NK-92 (cell line): Measurements from ENCODE around the gene ZNF14.
"Not testable (repeated sequence)": the region's sequence is repeated elsewhere in the genome, so short reads cannot be mapped to it uniquely, and the experiment has no call there.

Source experiments
- DNase-seq: peaks from one replicate; lab custom pipeline; 2025; ENCODE audit not compliant: unreplicated experiment; lab: John Stamatoyannopoulos, UW

The ZNF14 gene

GRCh38 chr19:19689023-19689422 lies 43.9 kb downstream of the ZNF14 start:
- not testable (repeated sequence) for DNase-seq

DNA sequence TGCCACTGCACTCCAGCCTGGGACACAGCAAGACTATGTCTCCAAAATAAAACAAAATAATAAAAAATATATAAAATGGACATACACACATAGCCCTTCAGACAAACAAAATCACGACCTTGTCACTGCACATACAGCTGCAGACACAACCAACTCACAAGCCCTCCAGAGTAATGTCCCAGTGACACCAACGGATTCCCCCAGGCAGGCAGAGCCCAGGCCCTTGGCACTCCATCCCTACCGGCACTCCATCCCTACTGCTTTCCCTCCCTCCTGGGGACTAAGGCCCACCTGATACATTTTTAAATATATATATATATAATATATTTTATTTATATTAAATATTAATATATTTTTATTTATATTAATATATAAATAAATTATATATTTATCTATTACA lies 45.8 kb downstream of the ZNF14 start:
- DNase-seq = no peak

DNA sequence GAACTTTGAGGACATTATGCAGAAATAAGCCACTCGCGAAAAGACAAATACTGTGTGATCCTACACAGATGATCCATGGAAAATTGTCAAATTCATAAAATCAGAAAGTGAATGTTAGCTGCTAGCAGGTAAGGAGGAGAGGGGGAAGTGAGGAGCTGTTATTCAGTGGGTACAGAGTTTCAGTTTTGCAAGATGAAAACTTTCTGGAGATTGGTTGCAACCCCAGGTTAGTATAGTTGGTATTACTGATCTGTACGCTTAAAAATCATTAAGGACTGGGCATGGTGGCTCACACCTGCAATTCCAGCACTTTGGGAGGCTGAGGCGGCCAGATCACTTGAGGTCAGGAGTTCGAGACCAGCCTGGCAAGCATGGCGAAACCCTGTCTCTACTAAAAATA lies 46.3 kb downstream of the ZNF14 start:
- no peak for DNase-seq

- not testable (repeated sequence) for DNase-seq
Observed at GRCh38 chr19:19686119-19686518, 46.8 kb downstream of the ZNF14 start.

DNA sequence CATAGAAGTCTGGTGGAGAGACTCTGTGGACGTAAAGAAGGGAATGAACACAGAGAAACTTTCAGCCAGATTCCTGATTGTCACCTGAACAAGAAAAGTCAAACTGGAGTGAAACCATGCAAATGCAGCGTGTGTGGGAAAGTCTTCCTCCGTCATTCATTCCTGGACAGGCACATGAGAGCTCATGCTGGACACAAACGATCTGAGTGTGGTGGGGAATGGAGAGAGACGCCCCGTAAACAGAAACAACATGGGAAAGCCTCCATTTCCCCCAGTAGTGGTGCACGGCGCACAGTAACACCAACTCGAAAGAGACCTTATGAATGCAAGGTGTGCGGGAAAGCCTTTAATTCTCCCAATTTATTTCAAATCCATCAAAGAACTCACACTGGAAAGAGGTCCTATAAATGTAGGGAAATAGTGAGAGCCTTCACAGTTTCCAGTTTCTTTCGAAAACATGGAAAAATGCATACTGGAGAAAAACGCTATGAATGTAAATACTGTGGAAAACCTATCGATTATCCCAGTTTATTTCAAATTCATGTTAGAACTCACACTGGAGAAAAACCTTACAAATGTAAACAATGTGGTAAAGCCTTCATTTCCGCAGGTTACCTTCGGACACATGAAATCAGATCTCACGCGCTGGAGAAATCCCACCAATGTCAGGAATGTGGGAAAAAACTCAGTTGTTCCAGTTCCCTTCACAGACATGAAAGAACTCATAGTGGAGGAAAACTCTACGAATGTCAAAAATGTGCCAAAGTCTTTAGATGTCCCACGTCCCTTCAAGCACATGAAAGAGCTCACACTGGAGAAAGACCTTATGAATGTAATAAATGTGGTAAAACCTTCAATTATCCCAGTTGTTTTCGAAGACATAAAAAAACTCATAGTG lies 53.5 kb downstream of the ZNF14 start:
- no peak for DNase-seq

DNA sequence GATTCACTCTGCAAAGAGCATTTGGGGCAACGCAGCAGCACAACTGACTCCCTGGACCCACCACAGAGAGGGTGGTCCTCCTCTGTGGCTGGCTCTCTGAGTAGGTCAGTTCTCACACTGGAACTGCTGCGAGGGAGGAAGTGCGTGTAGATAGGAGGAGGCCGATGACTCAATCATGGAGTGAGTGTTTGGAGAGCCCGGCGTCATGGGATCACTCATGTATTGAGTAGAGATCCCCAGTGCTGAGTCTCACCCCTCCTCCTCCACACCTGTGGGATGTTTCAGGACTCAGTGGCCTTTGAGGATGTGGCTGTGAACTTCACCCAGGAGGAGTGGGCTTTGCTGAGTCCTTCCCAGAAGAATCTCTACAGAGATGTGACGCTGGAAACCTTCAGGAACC lies 55.3 kb downstream of the ZNF14 start:
- DNase-seq = no peak

GRCh38 chr19:19674315-19674714 lies 58.6 kb downstream of the ZNF14 start:
- DNase-seq = no peak

GRCh38 chr19:19672816-19673215 lies 60.1 kb downstream of the ZNF14 start:
- no peak for DNase-seq

- DNase-seq = no peak
Observed at GRCh38 chr19:19670070-19670551, 62.8 kb downstream of the ZNF14 start.

DNA sequence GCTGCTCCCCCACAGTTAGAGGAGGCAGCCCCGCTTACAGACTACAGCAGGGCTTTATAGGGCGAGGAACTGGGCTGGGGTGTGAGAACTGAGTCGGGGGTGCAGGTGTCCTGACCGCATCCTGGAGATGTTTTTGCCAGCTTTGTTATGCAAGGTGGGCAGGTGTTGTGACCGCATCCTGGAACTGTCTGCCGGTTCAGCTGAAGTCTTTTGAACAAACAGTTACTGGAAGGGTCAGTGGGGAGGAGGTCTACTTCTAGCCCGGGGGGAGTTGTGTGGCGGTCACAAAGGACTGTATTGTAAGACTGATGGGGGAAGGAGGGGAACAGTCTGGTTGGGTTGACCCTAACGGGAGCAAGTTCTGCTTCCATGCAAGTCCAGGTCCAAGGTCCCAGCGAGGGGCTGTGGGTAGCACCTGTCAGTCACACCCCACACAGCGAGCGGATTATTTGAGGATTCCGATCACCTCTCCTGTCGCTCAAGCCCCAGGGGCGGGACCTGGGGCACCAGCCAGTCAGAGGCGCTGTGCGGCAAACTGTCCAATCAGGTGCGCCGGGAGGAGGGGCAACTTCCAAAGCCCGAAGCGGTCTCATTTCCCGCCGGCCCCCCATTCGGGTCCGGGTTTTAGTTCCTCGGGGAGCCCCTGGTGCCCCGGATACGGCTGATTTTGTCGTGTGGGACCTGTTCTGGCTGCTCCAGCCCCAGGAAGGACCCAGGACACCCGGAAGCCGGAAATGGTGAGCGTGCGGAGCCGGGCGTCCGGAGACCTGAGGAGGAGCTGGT lies 64.5 kb downstream of the ZNF14 start, which contains the start of gene ZNF101:
TSS of gene ZNF101 (plus strand) at position 610 of the 783 bp plus-strand sequence. CDS start at position 735, 125 bp downstream.
- peak; percentile 72 for DNase-seq

- not testable (repeated sequence) for DNase-seq
Observed at GRCh38 chr19:19665420-19665948, 67.4 kb downstream of the ZNF14 start.

- peak; percentile 60 for DNase-seq
Observed at GRCh38 chr19:19663256-19664120, 69.4 kb downstream of the ZNF14 start, which contains the start of gene ATP13A1. Gene ATP13A1, minus strand, starts transcription at chr19:19663676. Its CDS starts 10 bp downstream, at chr19:19663666.

GRCh38 chr19:19662871-19663255 lies 70.0 kb downstream of the ZNF14 start:
- no peak for DNase-seq

DNA sequence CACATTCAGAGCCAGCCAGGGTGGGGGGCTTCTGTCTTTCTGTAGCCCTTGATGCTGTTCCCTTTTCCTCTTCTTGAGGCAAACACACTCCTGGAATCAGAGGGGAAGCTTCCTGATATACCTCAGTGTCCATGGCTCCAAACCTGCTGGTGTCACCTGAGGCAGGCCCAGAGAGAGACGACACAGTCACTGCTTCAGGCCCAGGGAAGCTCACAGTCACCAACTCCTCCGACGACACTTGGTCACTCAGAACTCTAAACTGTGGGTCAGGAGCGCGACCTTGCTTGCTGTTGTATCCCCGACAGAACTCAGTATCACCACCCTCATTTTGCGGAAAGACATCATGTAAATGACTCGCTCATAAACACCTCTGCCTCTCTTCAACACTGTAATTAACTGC lies 70.6 kb downstream of the ZNF14 start:
- no peak for DNase-seq

- DNase-seq = no peak
Observed at GRCh38 chr19:19661675-19662251, 71.1 kb downstream of the ZNF14 start.

GRCh38 chr19:19661141-19661674 lies 71.7 kb downstream of the ZNF14 start:
- no peak for DNase-seq
